ENCODE results near the gene PAK4. TPM values are rescaled to one million over a fixed set of nuclear protein-coding genes. Genes with fewer than 3 reads are reported as not detected.

Gene PAK4
- total and polyA plus RNA-seq, 10 of the 15 experiments (the other 5 are each of a cell fraction or from before 2014, with no cell fraction given), result 0.08 to 19.3 (median 5.9) TPM

- in situ Hi-C loops (cut with MboI), result no loop called here
Measured at GRCh38 chr19:39082745-39083598, 42.6 kb upstream of the PAK4 start.

More at GRCh38 chr19:39082745-39083598, 42.6 kb upstream of the PAK4 start:
- TF ChIP-seq, protein P1, sequence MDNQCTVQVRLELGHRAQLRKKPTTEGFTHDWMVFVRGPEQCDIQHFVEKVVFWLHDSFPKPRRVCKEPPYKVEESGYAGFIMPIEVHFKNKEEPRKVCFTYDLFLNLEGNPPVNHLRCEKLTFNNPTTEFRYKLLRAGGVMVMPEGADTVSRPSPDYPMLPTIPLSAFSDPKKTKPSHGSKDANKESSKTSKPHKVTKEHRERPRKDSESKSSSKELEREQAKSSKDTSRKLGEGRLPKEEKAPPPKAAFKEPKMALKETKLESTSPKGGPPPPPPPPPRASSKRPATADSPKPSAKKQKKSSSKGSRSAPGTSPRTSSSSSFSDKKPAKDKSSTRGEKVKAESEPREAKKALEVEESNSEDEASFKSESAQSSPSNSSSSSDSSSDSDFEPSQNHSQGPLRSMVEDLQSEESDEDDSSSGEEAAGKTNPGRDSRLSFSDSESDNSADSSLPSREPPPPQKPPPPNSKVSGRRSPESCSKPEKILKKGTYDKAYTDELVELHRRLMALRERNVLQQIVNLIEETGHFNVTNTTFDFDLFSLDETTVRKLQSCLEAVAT (IDR thresholded peaks at IDR 0.05), result no peak
- TF ChIP-seq, protein P2, sequence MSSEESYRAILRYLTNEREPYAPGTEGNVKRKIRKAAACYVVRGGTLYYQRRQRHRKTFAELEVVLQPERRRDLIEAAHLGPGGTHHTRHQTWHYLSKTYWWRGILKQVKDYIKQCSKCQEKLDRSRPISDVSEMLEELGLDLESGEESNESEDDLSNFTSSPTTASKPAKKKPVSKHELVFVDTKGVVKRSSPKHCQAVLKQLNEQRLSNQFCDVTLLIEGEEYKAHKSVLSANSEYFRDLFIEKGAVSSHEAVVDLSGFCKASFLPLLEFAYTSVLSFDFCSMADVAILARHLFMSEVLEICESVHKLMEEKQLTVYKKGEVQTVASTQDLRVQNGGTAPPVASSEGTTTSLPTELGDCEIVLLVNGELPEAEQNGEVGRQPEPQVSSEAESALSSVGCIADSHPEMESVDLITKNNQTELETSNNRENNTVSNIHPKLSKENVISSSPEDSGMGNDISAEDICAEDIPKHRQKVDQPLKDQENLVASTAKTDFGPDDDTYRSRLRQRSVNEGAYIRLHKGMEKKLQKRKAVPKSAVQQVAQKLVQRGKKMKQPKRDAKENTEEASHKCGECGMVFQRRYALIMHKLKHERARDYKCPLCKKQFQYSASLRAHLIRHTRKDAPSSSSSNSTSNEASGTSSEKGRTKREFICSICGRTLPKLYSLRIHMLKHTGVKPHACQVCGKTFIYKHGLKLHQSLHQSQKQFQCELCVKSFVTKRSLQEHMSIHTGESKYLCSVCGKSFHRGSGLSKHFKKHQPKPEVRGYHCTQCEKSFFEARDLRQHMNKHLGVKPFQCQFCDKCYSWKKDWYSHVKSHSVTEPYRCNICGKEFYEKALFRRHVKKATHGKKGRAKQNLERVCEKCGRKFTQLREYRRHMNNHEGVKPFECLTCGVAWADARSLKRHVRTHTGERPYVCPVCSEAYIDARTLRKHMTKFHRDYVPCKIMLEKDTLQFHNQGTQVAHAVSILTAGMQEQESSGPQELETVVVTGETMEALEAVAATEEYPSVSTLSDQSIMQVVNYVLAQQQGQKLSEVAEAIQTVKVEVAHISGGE (CRISPR knock-in tag; IDR thresholded peaks at IDR 0.05), result no peak
- TF ChIP-seq HDGF (IDR thresholded peaks at IDR 0.05), result no peak
- no peak for TF ChIP-seq PBX3 (IDR thresholded peaks at IDR 0.05; ENCODE audit: insufficient replicate concordance, low read depth, low read length)
- TF ChIP-seq CBX5 (IDR thresholded peaks at IDR 0.05; ENCODE audit: low read depth), result no peak
- TF ChIP-seq USF1 (IDR thresholded peaks at IDR 0.05; ENCODE audit: borderline replicate concordance, extremely low read length, insufficient read depth, low read depth, low read length), result no peak
- TF ChIP-seq CHD1 (IDR thresholded peaks at IDR 0.05; ENCODE audit: low read depth, low read length), result no peak
- no peak for TF ChIP-seq BRCA1 (IDR thresholded peaks at IDR 0.05; ENCODE audit: low read depth, low read length)
- ChIA-PET SMC1A (ENCODE audit: uncharacterized antibody, unreplicated experiment) (no interaction called here), POLR2A (no interaction called here), CTCF (no interaction called here), RAD21 (ENCODE audit: unreplicated experiment) (interaction anchor here (0.6 kb wide), 1 partner anchor 230 kb away, joined by 3 read pairs; no protein-coding TSS in a partner anchor)
- Histone ChIP-seq H3K4me1 (ENCODE audit: control insufficient read depth, insufficient read depth, low read length) (no peaks in the 10 kb centered on the region), H3K9ac (ENCODE audit: control insufficient read depth, insufficient read depth, low read length) (no peak overlapping the region), H3K27me3 (replicated peaks in 1 of 2; ENCODE audit: control insufficient read depth in 2 of 2, insufficient read depth in 2 of 2, low read length in 1 of 2) (peaks cover 5 to 12% of the 10 kb centered on the region in 2 experiments; a peak in 3 of 4 replicates), H3K9me3 (replicated peaks; ENCODE audit: control insufficient read depth, insufficient read depth, low read length) (no peaks in the 10 kb centered on the region), H3K79me2 (ENCODE audit: control insufficient read depth, insufficient read depth, low read length) (no peaks in the 10 kb centered on the region), H2AFZ (ENCODE audit: control insufficient read depth, low read depth, low read length) (no peak overlapping the region), H3K27ac (ENCODE audit: control insufficient read depth, insufficient read depth) (no peak overlapping the region), H4K20me1 (ENCODE audit: control insufficient read depth, insufficient read depth) (no peaks in the 10 kb centered on the region), H3K4me2 (ENCODE audit: control insufficient read depth, insufficient read depth) (no peak overlapping the region), H3K36me3 (ENCODE audit: control insufficient read depth in 2 of 2, insufficient read depth in 2 of 2, low read length in 1 of 2) (no peaks in the 10 kb centered on the region), H3K4me3 (no peak overlapping the region)
- intact Hi-C loops (cut with micrococcal nuclease; ENCODE audit: unreplicated experiment), result no loop called here
- no TSS peak for BruUV-seq (replicated peaks)
- no peak for FAIRE-seq
- DNase-seq (ENCODE audit: low read depth, low spot score), result no peak
- WGBS (ENCODE audit: insufficient coverage, insufficient replicate concordance, low lambda C conversion rate, missing lambda C conversion rate), result 5% methylated on average over 15 of the region's 15 CpGs
- no peak for ATAC-seq
